ENCODE data around the gene PIGZ.

- TF ChIP-seq, protein P1, sequence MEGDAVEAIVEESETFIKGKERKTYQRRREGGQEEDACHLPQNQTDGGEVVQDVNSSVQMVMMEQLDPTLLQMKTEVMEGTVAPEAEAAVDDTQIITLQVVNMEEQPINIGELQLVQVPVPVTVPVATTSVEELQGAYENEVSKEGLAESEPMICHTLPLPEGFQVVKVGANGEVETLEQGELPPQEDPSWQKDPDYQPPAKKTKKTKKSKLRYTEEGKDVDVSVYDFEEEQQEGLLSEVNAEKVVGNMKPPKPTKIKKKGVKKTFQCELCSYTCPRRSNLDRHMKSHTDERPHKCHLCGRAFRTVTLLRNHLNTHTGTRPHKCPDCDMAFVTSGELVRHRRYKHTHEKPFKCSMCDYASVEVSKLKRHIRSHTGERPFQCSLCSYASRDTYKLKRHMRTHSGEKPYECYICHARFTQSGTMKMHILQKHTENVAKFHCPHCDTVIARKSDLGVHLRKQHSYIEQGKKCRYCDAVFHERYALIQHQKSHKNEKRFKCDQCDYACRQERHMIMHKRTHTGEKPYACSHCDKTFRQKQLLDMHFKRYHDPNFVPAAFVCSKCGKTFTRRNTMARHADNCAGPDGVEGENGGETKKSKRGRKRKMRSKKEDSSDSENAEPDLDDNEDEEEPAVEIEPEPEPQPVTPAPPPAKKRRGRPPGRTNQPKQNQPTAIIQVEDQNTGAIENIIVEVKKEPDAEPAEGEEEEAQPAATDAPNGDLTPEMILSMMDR (IDR thresholded peaks at IDR 0.05): no peak
- no peak for TF ChIP-seq POLR2A (IDR thresholded peaks at IDR 0.05)
Observed at GRCh38 chr3:197007953-197008352, 39.3 kb upstream of the PIGZ start.

Data from uterus (tissue), 2 donors.